Kidney epithelial cell (primary cell): ENCODE data around the gene RFC2. TPM values are rescaled to one million over a fixed set of nuclear protein-coding genes. Genes with fewer than 3 reads are reported as not detected.

Experiments used
- DNase-seq: peaks from one replicate; pipeline ENCODE4 v3.0.0-alpha.2; 2010; ENCODE audit warnings: low read depth
- H3K27me3 ChIP-seq: 2 replicates; pipeline ENCODE4 v1.6.0; 2011; ENCODE audit warnings: low read length; ENCODE audit not compliant: control insufficient read depth, insufficient read depth
- H3K36me3 ChIP-seq: 2 replicates; pipeline ENCODE4 v1.5.1; 2011; ENCODE audit warnings: low read length; ENCODE audit not compliant: control insufficient read depth, insufficient read depth
- H3K4me3 ChIP-seq: 2 replicates; pipeline ENCODE4 v1.5.1; 2011; ENCODE audit warnings: low read depth, mild to moderate bottlenecking, control low read depth, low read length
- CTCF ChIP-seq: IDR thresholded peaks from 2 replicates; pipeline ENCODE4 v1.5.1; 2011; ENCODE audit warnings: mild to moderate bottlenecking, moderate library complexity, low read length, control low read depth, inconsistent platforms; ENCODE audit not compliant: insufficient read depth, poor library complexity, severe bottlenecking
- total RNA-seq: library from RNA; depleted of rRNA; stranded (reverse); fragments of >200 nt; gene quantifications from 2 replicates; pipeline ENCODE4 v1.2.3, GENCODE V29; 2015

RFC2 gene
- total RNA-seq = 15.7 and 19.9 TPM in 2 replicates

- Histone ChIP-seq H3K36me3 (no peaks in the 10 kb centered on the region), H3K27me3 (no peaks in the 10 kb centered on the region), H3K4me3 (peak within 1 kb of the TSS; percentile 89)
- DNase-seq = peak; percentile 75
- TF ChIP-seq CTCF = peak; percentile 8
These were observed at the start of gene RFC2 for GRCh38 chr7:74254129-74254857. Gene RFC2 (minus strand): TSS chr7:74254399. CDS start chr7:74254383, 16 bp downstream.

DNA sequence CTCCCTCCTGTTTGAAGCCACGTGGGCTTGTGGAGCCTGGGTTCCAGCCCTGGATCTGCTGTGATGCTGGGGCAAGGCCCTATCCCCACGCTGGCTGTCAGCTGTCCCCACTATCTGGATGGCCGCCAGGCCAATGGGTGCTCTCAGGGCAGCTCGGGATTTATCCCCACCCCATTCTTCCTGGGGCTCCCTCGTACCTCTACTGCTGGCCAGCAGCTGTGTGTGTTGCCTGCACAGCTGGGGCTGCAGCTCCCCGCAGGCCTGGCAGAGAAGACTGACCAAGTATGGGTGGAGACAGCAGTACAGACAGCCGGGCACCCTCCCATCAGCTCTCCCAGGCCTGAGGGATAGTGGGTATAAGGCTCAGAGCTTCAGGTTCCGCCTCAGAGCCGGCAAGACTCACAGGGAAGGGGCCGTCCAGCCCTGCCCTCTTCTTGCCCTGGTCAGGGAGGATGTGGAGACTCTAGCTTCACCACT, 48.6 kb upstream of the RFC2 start:
- no peak for DNase-seq
- no peak for TF ChIP-seq CTCF
- Histone ChIP-seq H3K4me3 (no peak overlapping the region), H3K27me3 (no peaks in the 10 kb centered on the region), H3K36me3 (no peaks in the 10 kb centered on the region)

DNA sequence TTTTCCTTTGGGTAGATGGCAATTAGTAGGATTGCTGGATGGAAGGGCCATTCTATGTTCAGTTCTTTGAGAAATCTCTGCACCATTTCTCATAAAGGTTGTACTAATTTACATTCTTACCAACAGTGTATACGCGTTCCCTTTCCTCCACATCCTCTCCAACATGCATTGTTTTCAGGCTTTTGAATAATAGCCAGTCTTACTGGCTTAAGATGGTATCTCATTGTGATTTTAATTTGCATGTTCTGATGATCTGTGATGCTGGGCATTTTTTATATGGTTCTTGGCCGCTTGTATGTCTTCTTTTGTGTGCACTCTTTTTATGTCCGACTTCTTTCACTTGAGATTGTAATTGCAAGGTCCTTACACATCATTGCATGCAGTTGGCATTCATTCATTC, 46.7 kb upstream of the RFC2 start:
- Histone ChIP-seq H3K4me3 (no peak overlapping the region), H3K36me3 (no peaks in the 10 kb centered on the region), H3K27me3 (no peaks in the 10 kb centered on the region)
- DNase-seq = no peak
- TF ChIP-seq CTCF = no peak

DNA sequence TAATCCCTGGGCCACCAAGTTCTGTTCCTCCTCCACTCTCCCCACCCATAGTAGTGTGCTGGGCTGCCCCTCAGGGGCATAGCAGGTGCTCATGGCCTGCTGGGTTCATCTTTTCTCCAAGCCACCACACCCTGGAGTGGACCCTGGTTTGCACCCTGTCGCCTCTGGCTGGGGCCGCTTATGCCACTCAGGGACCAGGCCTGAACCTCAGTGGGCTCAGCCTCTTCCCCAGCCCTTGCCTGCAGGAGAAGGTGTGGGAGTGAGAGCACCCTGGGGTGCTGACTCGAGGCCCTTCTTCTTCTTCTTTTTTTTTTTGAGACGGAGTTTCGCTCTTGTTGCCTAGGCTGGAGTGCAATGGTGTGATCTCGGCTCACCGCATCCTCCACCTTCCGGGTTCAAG, 45.2 kb upstream of the RFC2 start:
- no peak for TF ChIP-seq CTCF
- no peaks in the 10 kb centered on the region for H3K36me3 ChIP-seq
- DNase-seq = no peak
- H3K27me3 ChIP-seq = no peaks in the 10 kb centered on the region
- H3K4me3 ChIP-seq = no peak overlapping the region

DNA sequence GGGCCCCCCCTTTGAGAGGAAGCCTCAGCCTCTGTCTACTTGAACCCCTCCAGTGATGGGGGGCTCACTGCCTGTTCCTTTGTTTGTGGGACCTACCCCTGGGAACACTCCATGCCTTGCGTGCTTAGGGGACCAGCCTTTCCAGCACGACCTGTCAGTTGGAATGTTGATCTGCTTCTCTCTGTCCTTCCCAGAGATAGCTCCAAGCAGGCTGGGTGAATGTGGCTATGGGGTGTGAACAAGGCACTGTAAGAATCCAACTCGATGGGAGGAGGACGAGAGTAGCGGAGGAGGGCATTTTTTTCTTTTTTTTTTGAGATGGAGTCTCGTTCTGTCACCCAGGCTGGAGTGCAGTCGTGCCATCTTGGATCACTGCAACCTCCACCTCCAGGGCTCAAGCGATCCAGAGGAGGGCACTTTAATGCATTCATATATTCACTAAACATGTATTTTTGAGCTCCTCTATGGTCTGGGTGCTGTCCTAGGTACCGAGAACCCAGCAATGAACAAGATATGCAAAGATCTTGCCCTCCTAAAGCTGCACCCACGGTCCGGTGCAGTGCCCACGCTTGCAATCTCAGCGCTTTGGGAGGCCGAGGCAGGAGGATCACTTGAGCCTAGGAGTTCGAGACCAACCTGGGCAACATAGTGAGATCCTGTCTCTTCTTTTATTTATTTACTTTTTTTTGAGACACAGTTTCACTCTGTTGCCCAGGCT, 43.5 kb upstream of the RFC2 start:
- H3K36me3 ChIP-seq = no peaks in the 10 kb centered on the region
- DNase-seq = no peak
- no peak for TF ChIP-seq CTCF
- no peaks in the 10 kb centered on the region for H3K27me3 ChIP-seq
- H3K4me3 ChIP-seq = no peak overlapping the region
